K562 (cell line): Measurements from ENCODE around the gene RINL. TPM values are rescaled to one million over a fixed set of nuclear protein-coding genes. Genes with fewer than 3 reads are reported as not detected.

Experiments used
- BRCA1 ChIP-seq, 2 experiments: fragments of 450-650 bp in 1 of 2; sonication (generic) in 1 of 2; formaldehyde crosslinking in 1 of 2; IDR thresholded peaks; 2 replicates each; pipeline versions ENCODE4 v1.5.0 to v1.6.1; 2017 to 2020; ENCODE audit warnings: mild to moderate bottlenecking in 1 of 2, missing genetic modification reagents in 1 of 2
- CAMTA2 ChIP-seq: fragments of 250-450 bp; sonication (Bioruptor Pico); conservative IDR thresholded peaks from 2 replicates; pipeline ENCODE4 v1.5.1; 2022
- CSDE1 ChIP-seq, 2 experiments: fragments of 450-650 bp; IDR thresholded peaks; 2 replicates each; pipeline ENCODE4 v1.6.1; 2016; ENCODE audit warnings: mild to moderate bottlenecking in 1 of 2
- E2F3 ChIP-seq: fragments of 250-450 bp; sonication (Bioruptor Pico); IDR thresholded peaks from 2 replicates; pipeline ENCODE4 v1.4.0; 2020; ENCODE audit warnings: mild to moderate bottlenecking
- EP300 ChIP-seq: IDR thresholded peaks from 2 replicates; pipeline ENCODE4 v1.6.1; 2012; ENCODE audit warnings: low read length, improper control_type of control experiment
- HNRNPUL1 ChIP-seq: fragments of 200-400 bp; formaldehyde crosslinking; IDR thresholded peaks from 2 replicates; pipeline ENCODE4 v1.6.1; 2017; ENCODE audit warnings: low read length
- JUN ChIP-seq, 2 experiments: sonication (generic) in 1 of 2; formaldehyde crosslinking in 1 of 2; IDR thresholded peaks; 2 replicates each; pipeline versions ENCODE4 v1.6.1 to v1.8.0; 2012 to 2022; ENCODE audit warnings: borderline replicate concordance in 2 of 2, mild to moderate bottlenecking in 2 of 2, improper control_type of control experiment in 1 of 2, low read depth in 1 of 2, low read length in 1 of 2, missing genetic modification reagents in 1 of 2
- KDM2B ChIP-seq: fragments of 250-450 bp; sonication (Bioruptor Pico); IDR thresholded peaks from 2 replicates; pipeline ENCODE4 v1.8.0; 2021; ENCODE audit warnings: mild to moderate bottlenecking, moderate library complexity
- KLF13 ChIP-seq: fragments of 450-650 bp; IDR thresholded peaks from 2 replicates; pipeline ENCODE4 v1.6.1; 2016; ENCODE audit warnings: missing genetic modification characterization, low read depth, mild to moderate bottlenecking, missing compliant biosample characterization, moderate library complexity, borderline replicate concordance
- MAFG ChIP-seq: fragments of 450-650 bp; conservative IDR thresholded peaks from 2 replicates; pipeline ENCODE4 v1.6.1; 2016; ENCODE audit warnings: missing genetic modification characterization, missing compliant biosample characterization
- NBN ChIP-seq: fragments of 450-650 bp; IDR thresholded peaks from 2 replicates; pipeline ENCODE4 v1.6.1; 2016; ENCODE audit warnings: low read depth, mild to moderate bottlenecking
- NCOA2 ChIP-seq, 2 experiments: fragments of 450-650 bp; IDR thresholded peaks; 2 replicates each; pipeline ENCODE4 v1.6.1; 2018; ENCODE audit warnings: mild to moderate bottlenecking in 2 of 2, moderate library complexity in 1 of 2; ENCODE audit not compliant: partially characterized antibody in 2 of 2
- POLR2G ChIP-seq: fragments of 200-400 bp; formaldehyde crosslinking; IDR thresholded peaks from 2 replicates; pipeline ENCODE4 v1.6.1; 2017; ENCODE audit warnings: low read depth, mild to moderate bottlenecking, antibody characterized with exemption, low read length, moderate library complexity
- PTBP1 ChIP-seq: fragments of 200-400 bp; formaldehyde crosslinking; IDR thresholded peaks from 2 replicates; pipeline ENCODE4 v1.6.1; 2017; ENCODE audit warnings: low read depth, low read length
- RBM39 ChIP-seq: fragments of 200-400 bp; formaldehyde crosslinking; optimal IDR thresholded peaks from 2 replicates; pipeline ENCODE3; 2018; ENCODE audit warnings: low read depth, low read length
- RFX5 ChIP-seq: IDR thresholded peaks from 2 replicates; pipeline ENCODE4 v1.6.1; 2011; ENCODE audit warnings: low read depth, mild to moderate bottlenecking, improper control_type of control experiment, low read length
- SIRT6 ChIP-seq: IDR thresholded peaks from one replicate; pipeline ENCODE4 v1.6.1; 2012; ENCODE audit warnings: low read depth, mild to moderate bottlenecking, control low read depth, inconsistent platforms, low read length, moderate library complexity
- TCF3 ChIP-seq: sonication (generic); formaldehyde crosslinking; IDR thresholded peaks from 2 replicates; pipeline ENCODE4 v1.4.0; 2020; ENCODE audit warnings: mild to moderate bottlenecking, missing genetic modification reagents
- TCF7L2 ChIP-seq: fragments of 150-350 bp; IDR thresholded peaks from 2 replicates; pipeline ENCODE4 v1.6.1; 2016; ENCODE audit warnings: low read depth, mild to moderate bottlenecking, low read length, moderate library complexity
- ZNF133 ChIP-seq: fragments of 250-450 bp; sonication (Bioruptor Pico); IDR thresholded peaks from 2 replicates; pipeline ENCODE4 v1.4.0; 2020; ENCODE audit warnings: mild to moderate bottlenecking
- ZNF699 ChIP-seq: fragments of 250-450 bp; sonication (Bioruptor Pico); IDR thresholded peaks from 2 replicates; pipeline ENCODE4 v1.8.0; 2021; ENCODE audit warnings: mild to moderate bottlenecking, moderate library complexity; ENCODE audit not compliant: insufficient replicate concordance
- ZNF764 ChIP-seq: fragments of 250-450 bp; sonication (Bioruptor Pico); IDR thresholded peaks from 2 replicates; pipeline ENCODE4 v1.4.0; 2020; ENCODE audit warnings: low read depth, mild to moderate bottlenecking, moderate library complexity
- ZNF830 ChIP-seq: fragments of 250-450 bp; sonication (Bioruptor Pico); IDR thresholded peaks from 2 replicates; pipeline ENCODE4 v1.5.0; 2021; ENCODE audit warnings: mild to moderate bottlenecking
- polyA plus RNA-seq, 8 experiments: library from polyadenylated mRNA; depleted of rRNA in 4 of 8; stranded (reverse) in 5 of 8; unstranded in 3 of 8; fragments of >200 nt; fragmentation: Nextera tagmentation in 2 of 8; fragmentation: Illumina TruSeq in 1 of 8; extraction: Ambion mirVana in 2 of 8; extraction: Trizol in 1 of 8; gene quantifications; 2 replicates each; pipeline versions ENCODE4 v1.2.1 to v1.2.3, GENCODE V29; 2011 to 2014; ENCODE audit warnings: inconsistent platforms in 1 of 8, missing spikeins in 1 of 8
- total RNA-seq, 7 experiments: library from RNA; depleted of rRNA in 6 of 7; stranded (reverse); fragments of >200 nt in 6 of 7; fragmentation: Illumina TruSeq in 2 of 7; extraction: Trizol in 2 of 7; gene quantifications; 2 replicates each; pipeline versions ENCODE4 v1.2.1 to v1.2.3, GENCODE V29; 2011 to 2021; ENCODE audit warnings: low replicate concordance in 1 of 7
- TF ChIP-seq, protein P1 (sequence below), 2 experiments: fragments of 450-650 bp in 1 of 2; sonication (generic) in 1 of 2; formaldehyde crosslinking; conservative IDR thresholded peaks; 2 replicates each; pipeline versions ENCODE4 v1.4.0 to v1.8.1; 2020 to 2022; ENCODE audit warnings: mild to moderate bottlenecking in 1 of 2, missing genetic modification reagents in 1 of 2
- TF ChIP-seq, protein P2 (sequence below): fragments of 450-650 bp; formaldehyde crosslinking; IDR thresholded peaks from 2 replicates; pipeline ENCODE4 v1.4.0; 2020; ENCODE audit warnings: mild to moderate bottlenecking
- TF ChIP-seq, protein P3 (sequence below): fragments of 250-450 bp; sonication (Bioruptor Pico); IDR thresholded peaks from 2 replicates; pipeline ENCODE4 v1.8.0; 2021; ENCODE audit warnings: moderate library complexity, mild to moderate bottlenecking, inconsistent platforms

The RINL gene
- total and polyA plus RNA-seq, 9 of the 15 experiments (the other 6 are each of a cell fraction or from before 2014, with no cell fraction given) = 0.82 to 10.9 (median 4.9) TPM

DNA sequence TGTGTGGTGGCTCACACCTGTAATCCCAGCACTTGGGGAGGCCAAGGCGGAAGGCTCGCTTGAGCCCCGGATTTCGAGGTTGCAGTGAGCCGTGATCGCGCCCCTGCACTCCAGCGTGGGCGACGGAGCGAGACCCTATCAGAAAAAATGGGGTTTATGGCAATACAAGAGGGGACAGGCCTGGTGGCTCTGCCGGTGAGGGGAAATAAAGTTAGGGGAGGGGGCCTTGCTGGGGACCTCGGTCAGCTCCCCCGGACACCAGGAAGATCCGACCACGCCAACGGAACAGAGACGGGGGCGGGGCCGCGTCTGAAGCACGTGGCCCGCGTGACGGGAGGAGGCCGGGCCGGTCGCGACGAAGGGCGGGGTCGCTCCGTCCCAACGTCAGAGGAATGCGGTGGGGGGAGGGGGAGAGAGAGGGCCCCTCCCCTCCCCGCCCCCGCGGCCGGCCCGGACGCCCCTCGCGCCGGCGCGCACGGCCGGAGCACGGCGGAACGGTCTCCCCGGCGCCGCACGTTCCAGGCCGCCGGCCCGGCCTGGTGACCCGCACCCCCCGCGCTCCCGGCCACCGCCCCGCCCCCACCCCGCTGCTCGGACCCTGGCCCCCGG is 26.3 kb downstream of the RINL start (continued):
- TF ChIP-seq ZNF764 = no peak
- TF ChIP-seq JUN (IDR thresholded peaks at IDR 0.05; ENCODE audit: borderline replicate concordance, low read depth, low read length) = peak; percentile 65; the same call in 1 of the 2 replicates
- TF ChIP-seq JUN (CRISPR knock-in tag; IDR thresholded peaks at IDR 0.05; ENCODE audit: borderline replicate concordance) = no peak
- TF ChIP-seq KDM2B (CRISPR knock-in tag) = no peak
- TF ChIP-seq NCOA2 (IDR thresholded peaks at IDR 0.05; ENCODE audit: partially characterized antibody in 2 of 2) = no peak
- no peak for TF ChIP-seq RFX5
- 0 out of 2 replicates have a peak, but pooled peaks have one; percentile 59 for TF ChIP-seq NBN
- TF ChIP-seq POLR2G = peak; percentile 77
- no peak for TF ChIP-seq ZNF133
- TF ChIP-seq ZNF699 (CRISPR knock-in tag) = no peak
- no peak for TF ChIP-seq BRCA1 (IDR thresholded peaks at IDR 0.05)
- no peak for TF ChIP-seq BRCA1 (CRISPR knock-in tag; IDR thresholded peaks at IDR 0.05)
- no peak for TF ChIP-seq RBM39
- TF ChIP-seq PTBP1 = no peak
- no peak for TF ChIP-seq CSDE1 (IDR thresholded peaks at IDR 0.05)
- TF ChIP-seq, protein P1, sequence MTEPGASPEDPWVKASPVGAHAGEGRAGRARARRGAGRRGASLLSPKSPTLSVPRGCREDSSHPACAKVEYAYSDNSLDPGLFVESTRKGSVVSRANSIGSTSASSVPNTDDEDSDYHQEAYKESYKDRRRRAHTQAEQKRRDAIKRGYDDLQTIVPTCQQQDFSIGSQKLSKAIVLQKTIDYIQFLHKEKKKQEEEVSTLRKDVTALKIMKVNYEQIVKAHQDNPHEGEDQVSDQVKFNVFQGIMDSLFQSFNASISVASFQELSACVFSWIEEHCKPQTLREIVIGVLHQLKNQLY (CRISPR knock-in tag; conservative IDR thresholded peaks at IDR 0.05) = no peak
- no peak for TF ChIP-seq ZNF830 (CRISPR knock-in tag)
- TF ChIP-seq KLF13 (tag) = peak; percentile 99
- TF ChIP-seq CAMTA2 (CRISPR knock-in tag) = no peak
- no peak for TF ChIP-seq TCF3 (CRISPR knock-in tag)
- TF ChIP-seq EP300 = peak; percentile 43; the same call in 1 of the 2 replicates
- no peak for TF ChIP-seq MAFG (tag)
- TF ChIP-seq TCF7L2 = no peak
- TF ChIP-seq, protein P2, sequence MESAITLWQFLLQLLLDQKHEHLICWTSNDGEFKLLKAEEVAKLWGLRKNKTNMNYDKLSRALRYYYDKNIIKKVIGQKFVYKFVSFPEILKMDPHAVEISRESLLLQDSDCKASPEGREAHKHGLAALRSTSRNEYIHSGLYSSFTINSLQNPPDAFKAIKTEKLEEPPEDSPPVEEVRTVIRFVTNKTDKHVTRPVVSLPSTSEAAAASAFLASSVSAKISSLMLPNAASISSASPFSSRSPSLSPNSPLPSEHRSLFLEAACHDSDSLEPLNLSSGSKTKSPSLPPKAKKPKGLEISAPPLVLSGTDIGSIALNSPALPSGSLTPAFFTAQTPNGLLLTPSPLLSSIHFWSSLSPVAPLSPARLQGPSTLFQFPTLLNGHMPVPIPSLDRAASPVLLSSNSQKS (CRISPR knock-in tag) = no peak
- no peak for TF ChIP-seq SIRT6
- TF ChIP-seq HNRNPUL1 = no peak
- TF ChIP-seq, protein P3, sequence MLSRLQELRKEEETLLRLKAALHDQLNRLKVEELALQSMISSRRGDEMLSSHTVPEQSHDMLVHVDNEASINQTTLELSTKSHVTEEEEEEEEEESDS (CRISPR knock-in tag) = no peak
- peak; percentile 30; the same call in 1 of the 2 replicates for TF ChIP-seq E2F3 (CRISPR knock-in tag)
